HG02943 (cell line): ENCODE measurements around the gene NAALADL1.

Experiments used
- ATAC-seq: cut with Tn5 transposase; IDR thresholded peaks from one replicate; pipeline ENCODE4 v1.9.1; 2021; ENCODE audit warnings: mild to moderate bottlenecking, low read depth, moderate library complexity; ENCODE audit not compliant: unreplicated experiment

The NAALADL1 gene, protein sequence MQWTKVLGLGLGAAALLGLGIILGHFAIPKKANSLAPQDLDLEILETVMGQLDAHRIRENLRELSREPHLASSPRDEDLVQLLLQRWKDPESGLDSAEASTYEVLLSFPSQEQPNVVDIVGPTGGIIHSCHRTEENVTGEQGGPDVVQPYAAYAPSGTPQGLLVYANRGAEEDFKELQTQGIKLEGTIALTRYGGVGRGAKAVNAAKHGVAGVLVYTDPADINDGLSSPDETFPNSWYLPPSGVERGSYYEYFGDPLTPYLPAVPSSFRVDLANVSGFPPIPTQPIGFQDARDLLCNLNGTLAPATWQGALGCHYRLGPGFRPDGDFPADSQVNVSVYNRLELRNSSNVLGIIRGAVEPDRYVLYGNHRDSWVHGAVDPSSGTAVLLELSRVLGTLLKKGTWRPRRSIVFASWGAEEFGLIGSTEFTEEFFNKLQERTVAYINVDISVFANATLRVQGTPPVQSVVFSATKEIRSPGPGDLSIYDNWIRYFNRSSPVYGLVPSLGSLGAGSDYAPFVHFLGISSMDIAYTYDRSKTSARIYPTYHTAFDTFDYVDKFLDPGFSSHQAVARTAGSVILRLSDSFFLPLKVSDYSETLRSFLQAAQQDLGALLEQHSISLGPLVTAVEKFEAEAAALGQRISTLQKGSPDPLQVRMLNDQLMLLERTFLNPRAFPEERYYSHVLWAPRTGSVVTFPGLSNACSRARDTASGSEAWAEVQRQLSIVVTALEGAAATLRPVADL

DNA sequence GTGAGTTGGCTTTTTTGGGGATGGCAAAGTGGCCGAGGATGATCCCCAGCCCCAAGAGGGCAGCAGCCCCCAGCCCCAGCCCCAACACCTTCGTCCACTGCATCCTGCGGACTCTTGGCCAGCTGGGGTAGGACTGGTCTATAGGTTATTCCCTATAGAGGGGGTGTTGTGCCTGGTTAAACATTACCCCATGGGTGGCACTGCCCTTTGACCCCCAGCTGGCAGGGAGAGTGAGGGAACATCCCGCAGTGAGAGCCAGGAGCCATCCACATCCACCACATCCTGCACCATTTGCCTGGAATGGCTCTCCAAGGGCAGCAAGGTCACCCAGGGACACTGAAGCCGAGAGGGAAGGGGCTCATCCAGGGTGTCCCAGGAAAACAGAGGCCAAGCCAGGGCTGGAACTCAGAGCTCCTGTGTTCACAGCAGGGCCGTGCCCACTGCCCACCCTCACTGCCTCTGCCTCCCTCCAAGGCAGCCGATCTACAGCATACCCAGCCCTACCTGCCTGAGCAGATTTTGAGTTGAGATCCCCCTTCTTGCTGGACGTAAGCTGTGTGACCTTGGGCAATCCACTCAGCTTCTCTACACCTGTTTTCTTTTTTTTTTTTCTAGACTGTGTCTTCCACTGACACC lies at the start of gene NAALADL1:
Gene NAALADL1 (minus strand): TSS at position 135 of the 636 bp plus-strand sequence. CDS start 32 bp downstream, at position 103.
- ATAC-seq = no peak

DNA sequence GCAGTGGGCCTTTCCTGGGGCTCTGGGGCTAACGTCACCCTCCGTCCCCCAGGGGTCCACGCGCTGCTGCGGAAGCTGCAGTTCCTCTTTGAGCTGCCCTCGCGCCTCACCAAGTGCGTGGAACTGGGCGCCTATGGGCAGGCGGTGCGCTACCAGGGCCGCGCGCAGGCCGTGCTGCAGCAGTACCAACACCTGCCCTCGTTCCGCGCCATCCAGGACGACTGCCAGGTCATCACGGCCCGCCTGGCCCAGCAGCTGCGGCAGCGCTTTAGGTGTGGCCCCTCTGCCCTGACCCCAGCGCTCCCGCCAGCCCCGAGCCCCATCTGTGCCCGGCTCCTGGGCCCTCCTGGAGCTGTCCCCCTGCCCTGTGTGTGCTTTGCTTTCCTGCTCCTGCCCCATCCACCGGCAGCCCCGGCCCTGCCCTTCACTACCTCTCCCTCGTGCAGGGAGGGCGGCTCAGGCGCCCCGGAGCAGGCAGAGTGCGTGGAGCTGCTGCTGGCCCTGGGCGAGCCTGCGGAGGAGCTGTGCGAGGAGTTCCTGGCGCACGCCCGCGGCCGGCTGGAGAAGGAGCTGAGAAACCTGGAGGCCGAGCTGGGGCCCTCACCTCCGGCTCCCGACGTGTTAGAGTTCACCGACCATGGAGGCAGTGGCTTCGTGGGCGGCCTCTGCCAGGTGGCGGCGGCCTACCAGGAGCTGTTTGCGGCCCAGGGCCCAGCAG lies 49.6 kb upstream of the NAALADL1 start:
- ATAC-seq = no peak

DNA sequence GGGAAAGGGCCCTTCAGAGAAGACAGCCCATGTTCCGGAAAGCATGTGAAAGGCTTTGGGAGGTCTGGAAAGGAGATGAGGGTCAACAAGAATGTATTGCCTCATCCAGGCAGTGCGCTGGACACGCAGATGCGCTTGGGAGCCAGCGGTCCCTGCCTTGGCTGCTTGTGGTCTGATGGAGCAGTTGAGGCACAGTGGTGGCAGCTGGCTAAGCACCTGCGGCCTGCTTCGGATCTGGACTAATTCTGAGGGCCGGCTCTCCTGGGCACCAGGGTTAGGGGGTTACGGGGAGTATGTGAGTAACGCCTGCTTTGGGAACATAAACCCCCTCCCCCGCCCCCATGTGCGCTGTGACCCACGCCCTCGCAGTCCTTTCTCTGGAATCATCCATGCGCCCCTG lies 48.7 kb upstream of the NAALADL1 start:
- ATAC-seq = no peak

DNA sequence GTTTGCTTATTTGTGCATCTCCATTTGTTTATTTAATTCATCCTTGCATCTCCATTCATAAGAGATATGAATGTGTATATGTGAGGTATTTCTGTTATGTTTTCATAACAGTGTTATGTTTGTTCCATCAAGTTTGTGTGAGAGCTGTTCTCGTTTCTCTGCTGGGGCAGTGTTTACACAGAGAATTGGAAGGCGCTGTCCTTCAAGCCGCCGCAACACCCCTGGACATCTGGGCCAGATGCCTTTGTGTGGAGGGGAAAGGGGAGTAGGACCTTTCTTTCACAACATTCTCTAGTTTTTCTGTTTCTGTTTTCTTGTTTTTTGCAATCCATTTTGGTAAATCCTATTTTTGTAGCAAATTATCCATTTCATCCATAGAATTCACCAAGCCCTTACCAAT lies 46.3 kb upstream of the NAALADL1 start:
- no peak for ATAC-seq

DNA sequence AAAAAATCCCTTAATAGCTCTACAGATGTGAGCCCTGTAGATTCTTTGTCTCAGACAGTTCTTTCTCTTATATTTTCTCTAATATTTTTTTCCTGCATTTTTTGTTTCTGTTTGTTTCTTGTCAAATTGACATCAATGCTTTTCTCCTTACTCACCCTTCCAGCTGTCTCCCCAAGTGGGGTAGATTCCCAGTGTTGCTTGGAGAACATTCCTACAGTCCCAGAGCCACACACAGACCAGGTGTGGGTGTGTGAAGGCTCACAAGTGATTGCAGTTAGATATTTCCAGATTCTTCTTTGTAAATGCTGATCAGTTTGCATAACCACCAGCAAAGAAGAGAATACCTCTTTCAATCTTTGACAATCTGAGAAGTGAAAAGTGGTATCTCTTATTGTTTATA lies 45.1 kb upstream of the NAALADL1 start:
- ATAC-seq = no peak

DNA sequence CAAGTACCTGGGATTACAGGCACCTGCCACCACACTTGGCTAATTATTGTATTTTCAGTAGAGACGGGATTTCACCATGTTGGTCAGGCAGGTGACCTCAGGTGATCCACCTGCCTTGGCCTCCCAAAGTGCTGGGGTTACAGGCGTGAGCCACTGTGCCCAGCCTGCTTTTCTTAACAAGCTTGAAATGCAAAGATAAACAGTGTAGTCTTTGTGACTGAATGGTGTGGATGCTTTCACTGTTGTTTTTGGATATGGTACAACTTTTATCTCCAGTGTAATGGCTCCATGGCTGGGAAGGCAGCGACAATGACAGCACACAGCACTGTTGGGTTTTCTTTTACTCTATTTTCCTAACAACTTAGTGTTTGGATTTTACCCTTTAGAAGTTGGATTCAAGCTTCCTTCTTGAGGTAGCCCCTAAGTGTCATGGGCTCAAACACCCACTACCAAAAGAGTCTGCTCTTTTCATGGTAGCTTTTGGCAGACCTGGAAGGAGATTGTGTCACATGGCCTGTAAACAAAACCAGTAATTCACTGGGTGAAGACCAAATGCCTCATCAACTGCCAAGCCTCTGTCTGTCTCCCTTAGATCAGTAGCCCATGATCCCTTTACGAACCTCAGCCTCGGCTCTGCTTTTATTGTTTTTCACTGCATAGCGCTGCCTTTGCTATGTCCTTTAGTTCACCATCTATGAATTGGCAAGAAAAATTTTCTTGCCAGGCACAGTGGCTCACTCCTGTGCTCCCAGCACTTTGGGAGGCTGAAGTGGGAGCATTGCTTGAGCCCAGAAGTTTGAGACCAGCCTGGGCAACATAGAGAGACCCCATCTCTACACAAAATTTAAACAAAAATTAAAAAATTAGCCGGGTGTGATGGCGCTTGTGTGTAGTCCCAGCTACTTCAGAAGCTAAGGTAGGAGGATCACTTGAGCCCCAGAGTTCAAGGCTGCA lies 44.1 kb upstream of the NAALADL1 start:
- no peak for ATAC-seq

DNA sequence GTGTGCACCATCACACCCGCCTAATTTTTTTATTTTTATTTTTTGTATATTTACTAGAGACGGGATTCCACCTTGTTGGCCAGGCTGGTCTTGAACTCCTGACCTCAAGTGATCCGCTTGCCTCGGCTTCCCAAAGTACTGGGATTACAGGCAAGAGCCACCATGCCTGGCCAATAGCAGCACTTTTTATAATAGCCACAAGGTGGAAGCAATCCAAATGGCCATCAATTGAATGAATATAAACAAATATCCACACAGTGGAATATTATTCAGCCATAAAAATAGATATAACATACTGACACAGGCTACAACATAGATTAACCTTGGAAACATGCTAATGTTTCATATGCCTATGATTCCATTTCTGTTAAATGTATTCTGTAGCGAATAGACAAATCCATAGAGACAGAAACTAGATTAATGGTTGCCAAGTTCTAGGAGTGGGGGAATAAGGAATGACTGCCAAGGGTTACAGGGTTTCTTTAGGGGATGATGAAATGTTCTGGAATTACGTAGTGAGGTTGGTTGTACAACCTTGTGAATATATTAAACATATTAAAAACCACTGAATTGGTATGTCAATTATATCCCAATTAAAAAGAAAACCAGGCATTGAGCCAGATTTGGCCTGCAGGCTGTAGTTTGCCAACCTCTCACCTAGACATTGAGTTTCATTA lies 42.5 kb upstream of the NAALADL1 start:
- ATAC-seq = no peak

DNA sequence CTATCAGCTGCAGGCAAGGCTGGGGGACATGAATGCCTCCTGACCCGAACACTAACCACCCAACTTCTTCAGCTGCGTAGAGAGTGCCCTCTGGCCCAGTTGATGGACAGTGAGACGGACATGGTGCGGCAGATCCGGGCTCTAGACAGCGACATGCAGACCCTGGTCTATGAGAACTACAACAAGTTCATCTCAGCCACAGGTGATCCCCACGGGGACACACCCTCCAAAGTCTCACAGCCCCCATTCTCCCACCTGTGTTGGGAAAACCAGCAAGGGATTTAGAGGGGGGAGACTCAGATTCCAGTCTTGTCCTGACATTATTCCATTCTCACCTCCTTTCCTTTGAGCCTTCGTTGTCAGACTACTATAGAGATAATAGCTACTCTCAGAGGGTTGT lies 38.6 kb upstream of the NAALADL1 start:
- no peak for ATAC-seq

DNA sequence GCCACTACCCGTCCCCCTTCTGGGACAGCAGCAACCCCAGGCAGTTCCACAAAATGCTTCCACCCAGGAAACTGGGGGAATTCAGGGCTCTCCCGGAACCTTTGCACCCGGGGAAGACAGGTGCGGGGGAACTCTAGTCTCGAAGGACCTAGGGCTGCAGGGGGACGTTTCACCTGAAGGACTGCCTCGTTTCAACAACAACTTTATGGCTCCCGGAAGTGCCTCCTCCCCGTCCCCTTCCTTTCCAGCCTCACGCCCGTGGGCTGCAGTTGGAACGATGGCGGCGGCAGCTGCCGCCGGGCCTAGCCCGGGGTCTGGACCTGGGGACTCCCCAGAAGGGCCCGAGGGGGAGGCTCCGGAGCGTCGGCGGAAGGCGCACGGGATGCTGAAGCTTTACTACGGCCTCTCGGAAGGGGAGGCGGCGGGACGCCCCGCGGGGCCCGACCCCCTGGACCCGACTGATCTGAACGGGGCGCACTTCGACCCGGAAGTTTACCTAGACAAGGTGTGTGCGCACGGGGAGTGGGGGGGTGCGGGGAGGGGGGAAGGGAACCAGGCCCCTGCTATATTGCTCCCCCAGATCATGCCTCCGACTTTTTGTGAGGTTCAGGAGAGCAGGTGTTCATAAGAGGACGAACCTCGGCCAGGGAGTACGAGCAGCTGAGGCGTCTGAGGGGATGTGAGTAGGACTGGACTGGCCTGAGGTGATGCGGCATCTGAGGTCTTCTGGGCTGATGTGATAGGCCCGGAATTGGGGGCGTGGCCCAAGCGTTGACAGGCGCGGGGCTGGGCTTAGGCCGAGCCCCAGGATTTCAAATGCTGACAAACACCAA lies 37.8 kb upstream of the NAALADL1 start, which contains the start of gene VPS51:
Gene VPS51 (plus strand): TSS at position 241 of the 833 bp plus-strand sequence. CDS start 37 bp downstream, at position 278.
- peak; percentile 79 for ATAC-seq

DNA sequence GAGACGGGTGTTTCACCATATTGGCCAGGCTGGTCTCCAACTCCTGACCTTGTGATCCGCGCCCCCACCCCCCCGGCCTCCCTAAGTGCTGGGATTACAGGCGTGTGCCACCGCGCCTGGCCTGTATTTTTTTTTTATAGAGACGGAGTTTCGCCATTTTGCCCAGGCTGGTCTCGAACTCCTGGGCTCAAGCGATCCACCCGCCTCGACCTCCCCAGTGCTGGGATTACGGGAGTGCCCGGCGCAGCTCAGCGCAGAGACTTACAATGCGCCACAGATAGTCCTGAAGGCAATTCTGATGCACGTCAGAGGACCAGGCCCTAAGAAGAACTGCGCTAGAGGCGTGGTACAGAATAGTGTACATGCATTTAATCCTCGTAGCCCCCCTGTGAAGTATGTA lies 37.1 kb upstream of the NAALADL1 start:
- ATAC-seq = no peak

DNA sequence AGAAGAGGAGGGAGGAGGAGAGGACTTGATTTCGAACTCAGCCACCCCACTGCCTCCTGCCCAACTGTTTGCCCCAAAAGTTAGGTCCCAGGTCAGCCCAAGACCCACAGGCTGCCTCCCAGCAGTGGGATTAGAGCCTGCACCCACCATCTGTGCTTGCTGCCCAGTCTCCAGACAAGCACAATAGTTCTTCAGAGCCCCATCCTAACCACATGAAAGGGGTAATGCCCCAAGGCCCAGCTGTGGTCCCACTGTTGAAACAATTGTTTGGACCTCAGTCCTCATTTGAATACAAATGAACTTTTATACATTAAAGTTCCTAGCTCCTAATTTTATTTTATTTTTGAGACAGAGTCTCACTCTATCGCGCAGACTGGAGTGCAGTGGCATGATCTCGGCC lies 32.3 kb upstream of the NAALADL1 start:
- no peak for ATAC-seq

DNA sequence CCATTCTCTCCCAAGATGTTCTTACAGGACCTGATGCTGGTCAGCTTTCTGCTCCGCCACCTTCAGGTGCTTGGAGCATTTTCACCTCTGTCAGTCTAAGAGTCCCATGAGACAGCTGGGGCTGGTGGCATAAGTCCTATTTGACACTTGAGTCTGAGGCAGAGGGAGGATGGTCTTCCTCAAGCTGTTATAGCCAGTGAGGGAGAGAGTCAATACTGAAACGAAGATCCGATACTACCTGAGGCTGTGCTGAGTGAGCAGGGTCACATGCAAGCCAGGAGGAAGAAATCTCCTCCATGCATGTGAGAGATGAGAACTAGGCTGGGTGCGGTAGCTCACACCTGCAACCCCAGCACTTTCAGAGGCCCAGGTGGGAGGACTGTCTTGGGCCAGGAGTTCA lies 31.3 kb upstream of the NAALADL1 start:
- ATAC-seq = no peak

DNA sequence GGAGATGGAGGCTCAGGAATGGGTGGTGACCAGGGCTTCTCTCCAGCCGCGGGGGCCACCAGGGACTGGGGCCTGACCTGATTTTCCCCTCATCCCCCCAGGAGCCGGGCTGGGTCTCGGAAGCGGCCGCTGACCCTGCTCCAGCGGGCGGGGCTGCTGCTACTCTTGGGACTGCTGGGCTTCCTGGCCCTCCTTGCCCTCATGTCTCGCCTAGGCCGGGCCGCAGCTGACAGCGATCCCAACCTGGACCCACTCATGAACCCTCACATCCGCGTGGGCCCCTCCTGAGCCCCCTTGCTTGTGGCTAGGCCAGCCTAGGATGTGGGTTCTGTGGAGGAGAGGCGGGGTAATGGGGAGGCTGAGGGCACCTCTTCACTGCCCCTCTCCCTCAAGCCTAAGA lies 29.5 kb upstream of the NAALADL1 start:
- ATAC-seq = no peak

DNA sequence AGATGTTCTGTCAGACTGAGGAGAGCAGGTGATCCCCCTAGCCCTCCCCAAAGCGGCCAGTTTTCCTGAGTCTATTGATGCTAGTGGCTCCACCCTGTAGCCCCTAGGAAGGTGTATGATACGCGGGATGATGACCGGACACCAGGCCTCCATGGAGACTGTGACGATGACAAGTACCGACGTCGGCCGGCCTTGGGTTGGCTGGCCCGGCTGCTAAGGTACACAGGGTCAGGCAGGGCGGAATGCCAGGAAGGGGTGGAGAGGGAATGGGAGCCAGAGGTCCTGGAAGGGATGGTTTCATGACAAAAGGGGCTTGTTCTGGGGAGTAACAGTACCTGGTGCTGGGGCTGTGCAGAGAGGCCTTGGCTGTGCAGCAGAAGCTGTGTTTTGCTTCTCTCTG lies 28.9 kb upstream of the NAALADL1 start:
- ATAC-seq = no peak

DNA sequence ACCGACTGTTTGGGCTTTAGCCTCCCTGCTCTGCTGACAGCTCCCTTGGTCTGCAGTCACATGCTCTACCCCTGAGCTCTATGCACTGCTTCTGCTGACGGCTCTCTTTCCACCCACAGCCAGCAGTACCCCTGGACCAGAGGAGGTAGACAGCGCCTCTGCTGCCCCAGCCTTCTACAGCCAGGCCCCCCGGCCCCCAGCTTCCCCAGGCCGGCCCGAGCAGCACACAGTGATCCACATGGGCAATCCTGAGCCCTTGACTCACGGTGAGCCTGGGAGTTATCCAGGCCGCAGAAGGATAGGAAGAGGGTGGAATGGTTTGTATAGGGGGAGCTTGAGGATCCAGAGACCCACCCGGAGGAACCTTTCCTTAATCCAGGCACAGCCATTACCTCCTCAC lies 28.5 kb upstream of the NAALADL1 start:
- ATAC-seq = no peak

DNA sequence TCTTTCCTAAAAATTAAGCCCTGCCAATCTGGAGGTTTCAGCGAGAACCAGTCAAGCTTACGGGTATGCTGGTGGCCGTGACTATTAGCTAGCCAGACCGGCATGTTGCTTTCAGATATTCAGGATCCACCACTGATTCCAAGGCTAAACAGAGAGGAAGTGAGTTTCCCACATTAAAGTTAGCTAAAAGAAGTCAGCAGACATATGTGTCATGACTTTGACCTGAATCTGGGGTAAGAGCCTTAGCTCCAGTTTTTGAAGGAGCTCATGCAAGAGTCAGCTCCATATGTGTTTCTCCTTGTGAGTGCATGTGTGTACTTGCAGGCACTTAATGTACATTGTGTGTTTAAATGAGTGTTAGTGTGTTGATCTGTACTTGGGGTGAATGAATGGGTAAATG lies 27.1 kb upstream of the NAALADL1 start:
- no peak for ATAC-seq

DNA sequence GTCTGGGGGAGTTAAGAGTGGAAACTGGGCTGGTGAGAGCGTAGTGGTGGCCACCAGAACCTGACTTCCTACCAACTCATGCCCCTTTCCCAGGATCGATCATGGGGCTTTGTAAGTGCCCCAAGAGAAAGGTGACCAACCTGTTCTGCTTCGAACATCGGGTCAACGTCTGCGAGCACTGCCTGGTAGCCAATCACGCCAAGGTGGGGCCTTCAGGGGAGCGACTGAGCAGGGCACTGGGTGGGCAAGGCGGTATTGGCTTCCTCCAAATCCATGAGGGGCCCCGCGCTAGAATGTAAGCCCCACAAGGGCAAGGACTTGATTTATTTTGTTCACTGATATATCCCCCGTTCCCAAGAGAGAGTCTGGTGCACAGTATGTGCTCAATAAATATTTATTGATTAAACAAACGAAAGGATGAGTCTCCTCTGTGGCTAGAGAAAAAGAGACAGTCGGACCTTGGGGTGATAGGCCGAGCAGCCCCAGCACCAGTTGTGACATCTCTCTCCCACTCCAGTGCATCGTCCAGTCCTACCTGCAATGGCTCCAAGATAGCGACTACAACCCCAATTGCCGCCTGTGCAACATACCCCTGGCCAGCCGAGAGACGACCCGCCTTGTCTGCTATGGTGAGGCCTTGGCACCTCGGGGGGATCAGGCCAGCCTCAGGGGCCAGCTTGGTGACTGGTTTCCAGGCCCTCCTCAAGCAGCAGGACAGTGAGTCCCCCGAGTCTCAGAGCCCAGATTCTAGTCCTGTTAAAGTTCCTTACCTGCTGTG lies 26.4 kb upstream of the NAALADL1 start:
- ATAC-seq = peak; percentile 2
